Fibroblast of pulmonary artery (primary cell): ENCODE data around the gene TRIM43.
A peak's percentile ranks its signal among the peaks of the same experiment; 100 is the strongest.
"Not testable (repeated sequence)": the region's sequence is repeated elsewhere in the genome, so short reads cannot be mapped to it uniquely, and the experiment has no call there.

Experiments
- DNase-seq: peaks from one replicate; pipeline ENCODE4 v3.0.0-alpha.2; 2010; ENCODE audit warnings: low read depth
- H3K4me3 ChIP-seq: replicated peaks from 2 replicates; pipeline ENCODE4 v1.5.1; 2011; ENCODE audit warnings: low read depth, mild to moderate bottlenecking, control low read depth, low read length, moderate library complexity
- CTCF ChIP-seq: IDR thresholded peaks from 2 replicates; pipeline ENCODE4 v1.5.1; 2011; ENCODE audit warnings: mild to moderate bottlenecking, control low read depth, low read length, inconsistent platforms; ENCODE audit errors: missing control alignments

Gene TRIM43

GRCh38 chr2:95578539-95578938 lies 13.3 kb upstream of the TRIM43 start:
- no peak for TF ChIP-seq CTCF
- no peak for DNase-seq

GRCh38 chr2:95583545-95583944 lies 8.3 kb upstream of the TRIM43 start:
- DNase-seq, H3K4me3 ChIP-seq: not testable (repeated sequence)

More at GRCh38 chr2:95578539-95578938, 13.3 kb upstream of the TRIM43 start:
- no peak overlapping the region for H3K4me3 ChIP-seq

- DNase-seq: not testable (repeated sequence)
Measured at GRCh38 chr2:95584321-95584720, 7.5 kb upstream of the TRIM43 start.

GRCh38 chr2:95589777-95590536 lies 1.8 kb upstream of the TRIM43 start:
- not testable (repeated sequence) for H3K4me3 ChIP-seq, DNase-seq

More at GRCh38 chr2:95584321-95584720, 7.5 kb upstream of the TRIM43 start:
- not testable (repeated sequence) for H3K4me3 ChIP-seq

- not testable (repeated sequence) for H3K4me3 ChIP-seq, DNase-seq
Measured at GRCh38 chr2:95592973-95593372, 1.2 kb downstream of the TRIM43 start.

- DNase-seq, H3K4me3 ChIP-seq: not testable (repeated sequence)
Measured at GRCh38 chr2:95595012-95595411, 3.2 kb downstream of the TRIM43 start.

GRCh38 chr2:95601301-95601700 lies 9.5 kb downstream of the TRIM43 start:
- H3K4me3 ChIP-seq: not testable (repeated sequence)

GRCh38 chr2:95602146-95602545 lies 10.3 kb downstream of the TRIM43 start:
- not testable (repeated sequence) for DNase-seq, H3K4me3 ChIP-seq

More at GRCh38 chr2:95601301-95601700, 9.5 kb downstream of the TRIM43 start:
- not testable (repeated sequence) for DNase-seq

- not testable (repeated sequence) for H3K4me3 ChIP-seq, DNase-seq
Measured at GRCh38 chr2:95608356-95608755, 16.6 kb downstream of the TRIM43 start.

- not testable (repeated sequence) for H3K4me3 ChIP-seq, DNase-seq
Measured at GRCh38 chr2:95609764-95610163, 18.0 kb downstream of the TRIM43 start.

GRCh38 chr2:95613048-95613447 lies 21.2 kb downstream of the TRIM43 start:
- not testable (repeated sequence) for H3K4me3 ChIP-seq, DNase-seq

GRCh38 chr2:95622728-95623127 lies 30.9 kb downstream of the TRIM43 start:
- not testable (repeated sequence) for H3K4me3 ChIP-seq, DNase-seq

- not testable (repeated sequence) for DNase-seq
Measured at GRCh38 chr2:95630987-95631386, 39.2 kb downstream of the TRIM43 start.

GRCh38 chr2:95633626-95634259 lies 41.9 kb downstream of the TRIM43 start:
- not testable (repeated sequence) for H3K4me3 ChIP-seq, DNase-seq

More at GRCh38 chr2:95630987-95631386, 39.2 kb downstream of the TRIM43 start:
- H3K4me3 ChIP-seq: not testable (repeated sequence)

- H3K4me3 ChIP-seq, DNase-seq: not testable (repeated sequence)
Measured at GRCh38 chr2:95640515-95641288, 48.9 kb downstream of the TRIM43 start.

GRCh38 chr2:95641289-95641575 lies 49.4 kb downstream of the TRIM43 start:
- H3K4me3 ChIP-seq, DNase-seq: not testable (repeated sequence)

- peak; percentile 31 for DNase-seq
- not testable (repeated sequence) for H3K4me3 ChIP-seq
Measured at GRCh38 chr2:95641787-95642186, 50.0 kb downstream of the TRIM43 start.

- DNase-seq: not testable (repeated sequence)
Measured at GRCh38 chr2:95642360-95642759, 50.6 kb downstream of the TRIM43 start.

More at GRCh38 chr2:95642360-95642759, 50.6 kb downstream of the TRIM43 start:
- H3K4me3 ChIP-seq: not testable (repeated sequence)
